GM18508 (cell line): ENCODE measurements around the gene MAP1LC3B.

Experiments used
- ATAC-seq: cut with Tn5 transposase; IDR thresholded peaks from one replicate; pipeline ENCODE4 v1.9.1; 2021; ENCODE audit warnings: moderate number of reproducible peaks; ENCODE audit not compliant: insufficient read depth, unreplicated experiment

MAP1LC3B gene

GRCh38 chr16:87391950-87392820 is at the start of gene MAP1LC3B:
Gene MAP1LC3B (plus strand): TSS chr16:87392336. CDS start chr16:87392428, 92 bp downstream.
- ATAC-seq = peak; percentile 23

DNA sequence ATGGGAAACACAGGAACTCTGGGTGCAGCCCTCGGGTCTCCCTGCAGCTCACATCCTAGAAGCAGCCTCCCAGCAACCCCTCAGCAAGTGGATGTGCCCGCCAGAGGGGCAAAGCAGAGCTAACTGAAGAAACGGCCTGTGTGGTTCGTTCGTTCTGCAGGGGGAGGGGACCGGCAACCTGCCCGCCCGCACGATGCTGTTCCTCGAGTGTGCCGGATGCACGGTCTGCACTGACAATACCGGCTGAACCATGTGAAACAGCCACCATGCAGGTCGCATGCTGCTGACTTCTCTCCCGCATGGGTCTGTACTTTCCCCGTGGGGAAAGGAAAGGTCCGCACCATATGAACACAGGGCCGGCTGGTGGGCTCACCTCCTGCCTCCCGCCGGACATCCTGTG is 49.6 kb upstream of the MAP1LC3B start:
- no peak for ATAC-seq

- no peak for ATAC-seq
Observed at GRCh38 chr16:87342978-87343752, 49.0 kb upstream of the MAP1LC3B start.

- no peak for ATAC-seq
Observed at GRCh38 chr16:87343753-87344050, 48.4 kb upstream of the MAP1LC3B start.

GRCh38 chr16:87344165-87344930 is 47.8 kb upstream of the MAP1LC3B start:
- no peak for ATAC-seq

GRCh38 chr16:87344931-87345631 is 47.1 kb upstream of the MAP1LC3B start:
- ATAC-seq = no peak

GRCh38 chr16:87345726-87346424 is 46.3 kb upstream of the MAP1LC3B start:
- ATAC-seq = no peak

- ATAC-seq = no peak
Observed at GRCh38 chr16:87346517-87347060, 45.5 kb upstream of the MAP1LC3B start.

- no peak for ATAC-seq
Observed at GRCh38 chr16:87347932-87348615, 44.1 kb upstream of the MAP1LC3B start.

DNA sequence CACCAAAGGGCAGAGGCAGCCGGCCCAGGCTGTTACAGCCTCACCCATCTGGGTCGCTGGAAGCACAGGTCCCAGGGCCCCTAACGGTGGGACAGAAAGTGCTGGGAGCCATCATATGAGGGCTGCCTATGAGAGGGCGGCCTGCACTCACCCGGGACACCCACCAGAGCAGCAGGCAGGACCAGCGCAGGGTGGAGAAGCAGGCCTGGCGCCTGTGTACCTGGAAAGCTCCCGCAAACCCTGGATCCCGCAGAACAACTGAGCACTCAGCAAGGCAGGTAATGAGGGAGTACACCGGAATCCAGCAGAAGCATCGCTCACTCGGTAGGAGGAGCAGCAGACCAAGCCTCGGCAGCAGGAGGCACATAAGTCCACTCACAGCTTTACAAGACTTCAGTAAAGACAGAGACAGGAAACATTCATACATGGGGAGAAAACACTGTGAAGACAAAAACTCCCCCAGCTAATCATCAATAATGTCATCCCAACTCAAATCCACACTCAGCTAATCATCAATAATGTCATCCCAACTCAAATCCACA is 43.4 kb upstream of the MAP1LC3B start:
- no peak for ATAC-seq

GRCh38 chr16:87350031-87350430 is 42.1 kb upstream of the MAP1LC3B start:
- no peak for ATAC-seq

DNA sequence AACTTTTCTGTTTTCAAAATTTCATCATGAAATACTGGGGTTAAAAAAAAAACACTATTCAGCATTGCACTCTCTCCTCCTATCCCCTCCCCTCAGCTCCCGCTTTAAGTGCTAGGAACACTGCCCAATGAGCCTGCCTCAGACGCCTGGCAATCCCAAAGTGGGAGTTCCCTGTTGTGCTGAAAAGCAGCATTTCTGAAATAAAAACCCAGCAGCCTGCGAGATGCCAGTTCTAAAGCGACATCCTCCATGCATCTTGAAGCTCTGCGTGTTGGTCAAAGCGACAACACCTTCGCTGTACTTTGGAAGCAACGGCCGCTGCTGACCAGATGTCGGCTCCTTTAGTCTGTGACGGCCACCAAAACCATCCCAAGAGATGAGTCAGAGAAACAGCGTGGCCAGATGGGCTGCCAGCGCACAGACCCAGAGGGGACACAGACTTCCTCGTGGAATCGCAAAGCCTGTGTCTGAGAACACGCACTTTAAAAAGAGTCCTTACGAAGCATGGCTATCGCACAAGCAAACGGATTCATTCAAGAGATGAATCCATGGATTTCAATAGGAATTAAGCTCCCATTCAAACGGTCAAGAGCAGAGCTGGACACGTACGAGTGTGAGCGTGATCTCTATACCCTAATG is 41.3 kb upstream of the MAP1LC3B start:
- ATAC-seq = no peak

- ATAC-seq = no peak
Observed at GRCh38 chr16:87351320-87351698, 40.8 kb upstream of the MAP1LC3B start.

DNA sequence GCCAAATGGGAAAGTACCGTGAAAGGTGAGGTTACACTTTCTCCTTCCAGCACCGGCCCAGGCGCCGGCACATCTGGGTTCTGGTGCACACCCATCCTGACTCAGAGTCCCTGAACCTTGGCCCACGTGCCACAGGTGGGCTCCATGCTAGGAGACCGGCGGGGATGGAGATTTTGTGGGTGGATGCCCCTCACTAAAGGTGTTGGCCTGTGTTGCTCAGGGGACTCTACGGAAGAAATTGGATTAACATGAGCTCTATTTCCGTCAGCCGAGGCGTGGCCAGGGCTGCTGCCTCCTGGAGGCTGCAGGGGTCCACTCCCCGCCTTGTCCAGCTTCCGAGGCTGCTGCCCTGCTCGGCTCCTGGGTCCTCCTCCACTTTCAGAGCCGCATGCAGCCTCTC is 39.3 kb upstream of the MAP1LC3B start:
- no peak for ATAC-seq

GRCh38 chr16:87353613-87354012 is 38.5 kb upstream of the MAP1LC3B start:
- ATAC-seq = no peak

DNA sequence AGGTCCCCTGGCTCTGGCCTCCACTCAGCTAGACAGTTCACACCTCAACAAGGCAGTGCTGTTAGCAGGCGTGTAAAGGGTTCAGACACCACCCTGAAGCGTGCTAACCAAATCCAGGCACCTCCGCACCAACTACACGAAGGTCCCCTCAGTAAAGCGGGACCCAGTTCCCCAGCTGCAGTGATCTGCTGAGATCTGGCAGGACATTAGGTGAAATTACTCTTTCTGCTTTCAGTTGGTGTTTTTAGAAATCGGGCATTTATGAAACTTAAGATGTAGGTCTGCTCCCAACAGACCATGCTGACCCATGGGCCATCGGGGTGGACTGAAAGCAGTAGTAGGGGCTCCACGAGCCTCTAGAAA is 35.7 kb upstream of the MAP1LC3B start:
- ATAC-seq = no peak

DNA sequence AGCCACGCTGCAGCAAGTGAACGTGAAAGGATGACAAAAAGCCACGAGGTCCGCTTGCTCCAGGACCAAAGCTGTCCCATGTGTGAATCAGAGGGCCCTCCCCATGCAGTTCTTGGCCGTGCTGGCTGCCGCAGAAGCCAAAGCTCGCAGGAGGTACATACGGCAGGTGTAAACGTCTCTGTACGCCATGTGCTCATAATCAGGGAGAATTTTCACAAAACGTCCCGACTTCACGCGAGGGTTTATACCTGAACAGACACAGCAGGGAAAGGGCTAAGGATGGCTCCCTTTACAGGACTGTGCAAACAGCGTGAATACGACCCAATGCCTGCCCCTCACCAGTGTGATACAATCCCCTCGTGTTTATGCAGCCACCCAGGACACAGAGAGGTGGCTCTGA is 33.9 kb upstream of the MAP1LC3B start:
- no peak for ATAC-seq

GRCh38 chr16:87358696-87359095 is 33.4 kb upstream of the MAP1LC3B start:
- no peak for ATAC-seq
